Peyer's patch (tissue), 4 donors: ENCODE results near the gene LAIR1.

Experiments
- CTCF ChIP-seq, 6 experiments: fragments of 450-650 bp in 4 of 6; fragments of 200-600 bp in 2 of 6; sonication (generic) in 1 of 6; IDR thresholded peaks; one replicate each; pipeline ENCODE4 v1.5.1; 2017 to 2019; ENCODE audit warnings: antibody characterized with exemption in 6 of 6, mild to moderate bottlenecking in 3 of 6, moderate library complexity in 1 of 6
- POLR2A ChIP-seq, 2 donors: fragments of 450-650 bp; IDR thresholded peaks; one replicate each; pipeline ENCODE4 v1.5.1; 2017; ENCODE audit warnings: antibody characterized with exemption in 2 of 2, mild to moderate bottlenecking in 2 of 2, moderate library complexity in 2 of 2

- no peak for TF ChIP-seq CTCF (IDR thresholded peaks at IDR 0.05)
- no peak for TF ChIP-seq POLR2A (IDR thresholded peaks at IDR 0.05)
These were observed 12.2 kb downstream of the LAIR1 start for GRCh38 chr19:54352546-54352945.
